K562 (cell line): ENCODE results near the gene NEDD9. TPM values are rescaled to one million over a fixed set of nuclear protein-coding genes. Genes with fewer than 3 reads are reported as not detected.

Experiments
- ATAC-seq: fragments of 200-7000 bp; cut with Tn5 transposase; 3 replicates; pipeline ENCODE4 v1.9.1; 2020; ENCODE audit warnings: moderate library complexity
- BruUV-seq: library from RNA; stranded (reverse); fragments of 400-500 nt; replicated peaks from 2 replicates; lab custom pipeline; 2021; lab: Mats Ljungman, UMichigan
- CTCF ChIA-PET: fragments of 300-600 bp; formaldehyde crosslinking; extraction: SDS; loops from one replicate; lab custom pipeline; 2021; ENCODE audit warnings: low intra/inter-chr PET ratio; lab: Yijun Ruan, JAX
- POLR2A ChIA-PET: fragments of 300-600, 350-650 bp; sonication (Branson Sonifier 250); formaldehyde crosslinking; extraction: SDS; loops from one replicate; lab custom pipeline; 2021; ENCODE audit warnings: antibody characterized with exemption, inconsistent platforms; lab: Yijun Ruan, JAX
- DNase-seq, 4 experiments: peaks; one replicate each; pipeline versions ENCODE4 v3.0.0 to v3.0.0-alpha.2; 2011 to 2018; ENCODE audit warnings: low spot score in 3 of 4, mixed read lengths in 3 of 4; ENCODE audit errors: extremely low read depth in 1 of 4
- FAIRE-seq: peaks from 2 replicates; lab custom pipeline; 2011; peaks lifted over from hg19 to GRCh38; lab: Jason Lieb, UNC
- H2AFZ ChIP-seq: 2 replicates; pipeline ENCODE4 v1.6.0; 2011; ENCODE audit warnings: low read depth, low read length, control low read depth, inconsistent platforms
- H3K27ac ChIP-seq: fragments of 200-600 bp; 3 replicates; pipeline ENCODE4 v1.8.0; 2011; ENCODE audit warnings: low read depth, mild to moderate bottlenecking, control low read depth, inconsistent platforms, low read length, moderate library complexity, mixed read lengths; ENCODE audit errors: extremely low read depth
- H3K27me3 ChIP-seq, 2 experiments: fragments of 300-600 bp in 1 of 2; 2 replicates in 1 of 2; 3 replicates in 1 of 2; pipeline versions ENCODE4 v1.6.0 to v1.8.0; 2011; ENCODE audit warnings: inconsistent platforms in 2 of 2, low read length in 2 of 2, mild to moderate bottlenecking in 1 of 2, mixed read lengths in 1 of 2, moderate library complexity in 1 of 2; ENCODE audit not compliant: control insufficient read depth in 2 of 2, insufficient read depth in 2 of 2
- H3K36me3 ChIP-seq: fragments of 300-600 bp; 3 replicates; pipeline ENCODE4 v1.8.0; 2011; ENCODE audit warnings: mild to moderate bottlenecking, low read length, inconsistent platforms; ENCODE audit not compliant: control insufficient read depth, insufficient read depth
- H3K4me1 ChIP-seq, 2 experiments: fragments of 200-600 bp in 1 of 2; replicated peaks in 1 of 2; 2 replicates in 1 of 2; 3 replicates in 1 of 2; pipeline versions ENCODE4 v1.5.1 to v1.8.0; 2011; ENCODE audit warnings: inconsistent platforms in 2 of 2, low read length in 2 of 2, mild to moderate bottlenecking in 1 of 2, mixed read lengths in 1 of 2, moderate library complexity in 1 of 2; ENCODE audit not compliant: control insufficient read depth in 2 of 2, insufficient read depth in 2 of 2
- H3K4me2 ChIP-seq: 2 replicates; pipeline ENCODE4 v1.6.1; 2011; ENCODE audit warnings: low read length, control low read depth, inconsistent platforms, mixed read lengths; ENCODE audit not compliant: insufficient read depth
- H3K4me3 ChIP-seq: fragments of 200-600 bp; sonication (generic), shearing (Covaris generic); 2 replicates; pipeline ENCODE4 v1.5.1; 2016; ENCODE audit warnings: control low read depth, inconsistent platforms
- H3K79me2 ChIP-seq: fragments of 200-600 bp; 3 replicates; pipeline ENCODE4 v1.8.0; 2011; ENCODE audit warnings: low read length, inconsistent platforms; ENCODE audit not compliant: control insufficient read depth, insufficient read depth
- H3K9ac ChIP-seq, 2 experiments: 2 replicates each; pipeline versions ENCODE4 v1.6.0 to v1.6.1; 2011; ENCODE audit warnings: low read depth in 2 of 2, low read length in 2 of 2, control low read depth in 1 of 2, inconsistent platforms in 1 of 2, mild to moderate bottlenecking in 1 of 2, mixed read lengths in 1 of 2; ENCODE audit not compliant: insufficient read depth in 1 of 2
- H3K9me1 ChIP-seq: one replicate; pipeline ENCODE4 v1.6.0; 2011; ENCODE audit warnings: inconsistent platforms, mild to moderate bottlenecking, low read length, moderate library complexity; ENCODE audit not compliant: control insufficient read depth, insufficient read depth
- H3K9me3 ChIP-seq: replicated peaks from 2 replicates; pipeline ENCODE4 v1.5.1; 2011; ENCODE audit warnings: low read depth, low read length, inconsistent platforms; ENCODE audit not compliant: control insufficient read depth, insufficient read depth
- H4K20me1 ChIP-seq: replicated peaks from 2 replicates; pipeline ENCODE4 v1.6.1; 2011; ENCODE audit warnings: low read length, inconsistent platforms, mixed read lengths; ENCODE audit not compliant: control insufficient read depth, insufficient read depth
- E2F8 ChIP-seq: fragments of 450-650 bp; IDR thresholded peaks from 2 replicates; pipeline ENCODE4 v1.7.1; 2018; ENCODE audit warnings: mild to moderate bottlenecking, low read depth; ENCODE audit not compliant: partially characterized antibody
- HBP1 ChIP-seq: fragments of 450-650 bp; formaldehyde crosslinking; IDR thresholded peaks from 2 replicates; pipeline ENCODE4 v1.4.0; 2022; ENCODE audit warnings: missing genetic modification characterization
- ILF3 ChIP-seq: fragments of 450-650 bp; IDR thresholded peaks from 2 replicates; pipeline ENCODE4 v1.6.1; 2018; ENCODE audit warnings: antibody characterized with exemption, mild to moderate bottlenecking, moderate library complexity, borderline replicate concordance
- KAT2B ChIP-seq: IDR thresholded peaks from one replicate; pipeline ENCODE4 v1.6.1; 2012; ENCODE audit warnings: low read depth, mild to moderate bottlenecking, control low read depth, inconsistent platforms, low read length, moderate library complexity
- LCOR ChIP-seq: sonication (generic); formaldehyde crosslinking; IDR thresholded peaks from 2 replicates; pipeline ENCODE4 v1.8.0; 2022; ENCODE audit warnings: mild to moderate bottlenecking, missing genetic modification reagents
- MEIS2 ChIP-seq: fragments of 450-650 bp; IDR thresholded peaks from 2 replicates; pipeline ENCODE4 v1.6.1; 2014; ENCODE audit warnings: mild to moderate bottlenecking; ENCODE audit not compliant: partially characterized antibody
- PCBP2 ChIP-seq: fragments of 200-400 bp; formaldehyde crosslinking; IDR thresholded peaks from 2 replicates; pipeline ENCODE4 v1.6.1; 2018; ENCODE audit warnings: low read length, low read depth, mild to moderate bottlenecking, moderate library complexity; ENCODE audit not compliant: poor library complexity, severe bottlenecking
- PHB ChIP-seq: fragments of 250-450 bp; sonication (Bioruptor Pico); IDR thresholded peaks from 2 replicates; pipeline ENCODE4 v1.5.0; 2021
- RFX5 ChIP-seq: IDR thresholded peaks from 2 replicates; pipeline ENCODE4 v1.6.1; 2011; ENCODE audit warnings: low read depth, mild to moderate bottlenecking, improper control_type of control experiment, low read length
- STAT6 ChIP-seq: sonication (generic); formaldehyde crosslinking; IDR thresholded peaks from 2 replicates; pipeline ENCODE4 v1.8.1; 2023; ENCODE audit warnings: mild to moderate bottlenecking, missing genetic modification reagents
- ZNF639 ChIP-seq, 2 experiments: fragments of 200-800 bp in 1 of 2; sonication (Bioruptor generic) in 1 of 2; sonication (generic) in 1 of 2; formaldehyde crosslinking in 1 of 2; IDR thresholded peaks in 1 of 2; conservative IDR thresholded peaks in 1 of 2; 2 replicates each; pipeline versions ENCODE4 v1.5.0 to v1.6.1; 2016 to 2020; ENCODE audit warnings: missing compliant biosample characterization in 1 of 2, missing genetic modification characterization in 1 of 2, missing genetic modification reagents in 1 of 2
- ZNF668 ChIP-seq: fragments of 250-450 bp; sonication (Bioruptor Pico); IDR thresholded peaks from 2 replicates; pipeline ENCODE4 v1.8.0; 2022; ENCODE audit warnings: mild to moderate bottlenecking, inconsistent platforms
- ZNF699 ChIP-seq: fragments of 250-450 bp; sonication (Bioruptor Pico); IDR thresholded peaks from 2 replicates; pipeline ENCODE4 v1.8.0; 2021; ENCODE audit warnings: mild to moderate bottlenecking, moderate library complexity; ENCODE audit not compliant: insufficient replicate concordance
- whole genome bisulfite sequencing: fragments of 100-300 bp; shearing (Covaris generic); methylation state at CpG from one replicate; pipeline ENCODE4 v1.1.6; 2016; ENCODE audit warnings: low coverage, mixed read lengths; ENCODE audit not compliant: insufficient coverage; ENCODE audit errors: missing lambda C conversion rate; 5-methylcytosine and 5-hydroxymethylcytosine counted together
- in situ Hi-C: fragments of 300-500 bp; cut with MboI; formaldehyde crosslinking; loops from 4 replicates; pipeline ENCODE4 v1.15.0; 2018; ENCODE audit warnings: inconsistent platforms, mixed read lengths
- intact Hi-C: fragments of 100-400 bp; cut with micrococcal nuclease; formaldehyde crosslinking; loops from 2 replicates; pipeline ENCODE4 v1.14.2; 2022
- polyA plus RNA-seq, 8 experiments: library from polyadenylated mRNA; depleted of rRNA in 4 of 8; stranded (reverse) in 5 of 8; unstranded in 3 of 8; fragments of >200 nt; fragmentation: Nextera tagmentation in 2 of 8; fragmentation: Illumina TruSeq in 1 of 8; extraction: Ambion mirVana in 2 of 8; extraction: Trizol in 1 of 8; gene quantifications; 2 replicates each; pipeline versions ENCODE4 v1.2.1 to v1.2.3, GENCODE V29; 2011 to 2014; ENCODE audit warnings: inconsistent platforms in 1 of 8, missing spikeins in 1 of 8
- total RNA-seq, 7 experiments: library from RNA; depleted of rRNA in 6 of 7; stranded (reverse); fragments of >200 nt in 6 of 7; fragmentation: Illumina TruSeq in 2 of 7; extraction: Trizol in 2 of 7; gene quantifications; 2 replicates each; pipeline versions ENCODE4 v1.2.1 to v1.2.3, GENCODE V29; 2011 to 2021; ENCODE audit warnings: low replicate concordance in 1 of 7

NEDD9 gene
- total and polyA plus RNA-seq, 9 of the 15 experiments (the other 6 are each of a cell fraction or from before 2014, with no cell fraction given), result 0.04 to 0.18 (median 0.15) TPM; not detected in 6

- 3% methylated on average over 3 of the region's 3 CpGs for WGBS
- H3K9ac ChIP-seq, result no peak overlapping the region
- FAIRE-seq (no peak), DNase-seq (no peak), ATAC-seq (no peak)
- no TSS peak for BruUV-seq
- no peaks in the 10 kb centered on the region for H3K9me1 ChIP-seq
- CTCF ChIA-PET, result no interaction called here
- peaks cover 4 to 16% of the 10 kb centered on the region in 2 experiments; a peak in 4 of 5 replicates for H3K27me3 ChIP-seq
- intact Hi-C loops, result no loop called here
- H2AFZ ChIP-seq, result no peak overlapping the region
- no peaks in the 10 kb centered on the region for H3K9me3 ChIP-seq
- no peaks in the 10 kb centered on the region for H3K36me3 ChIP-seq
- H3K4me2 ChIP-seq, result no peak overlapping the region
- POLR2A ChIA-PET, result interaction anchor here (1.3 kb wide), 1 partner anchor 28 kb away, joined by 3 read pairs; no protein-coding TSS in a partner anchor
- H4K20me1 ChIP-seq, result no peaks in the 10 kb centered on the region
- no peaks in the 10 kb centered on the region; a peak in 1 of 5 replicates for H3K4me1 ChIP-seq
- in situ Hi-C loops, result no loop called here
- no peaks in the 10 kb centered on the region for H3K79me2 ChIP-seq
- no peak overlapping the region for H3K4me3 ChIP-seq
- no peak overlapping the region for H3K27ac ChIP-seq
- TF ChIP-seq PCBP2, result no peak
- no peak for TF ChIP-seq STAT6 (CRISPR knock-in tag)
- no peak for TF ChIP-seq KAT2B
- no peak for TF ChIP-seq ZNF668 (CRISPR knock-in tag)
- TF ChIP-seq RFX5, result no peak
- TF ChIP-seq LCOR (CRISPR knock-in tag), result no peak
- no peak for TF ChIP-seq ILF3
- TF ChIP-seq ZNF639 (CRISPR knock-in tag; conservative IDR thresholded peaks at IDR 0.05 in 1 of 2, IDR thresholded peaks at IDR 0.05 in 1 of 2), result no peak
- no peak for TF ChIP-seq PHB (CRISPR knock-in tag)
- no peak for TF ChIP-seq E2F8
- TF ChIP-seq MEIS2, result no peak
- no peak for TF ChIP-seq HBP1
- no peak for TF ChIP-seq ZNF699 (CRISPR knock-in tag)
Measured at GRCh38 chr6:11183761-11184362, 48.6 kb downstream of the NEDD9 start.
